GM10248 (cell line): ENCODE results near the gene ZNF207.
"Not testable (repeated sequence)": the region's sequence is repeated elsewhere in the genome, so short reads cannot be mapped to it uniquely, and the experiment has no call there.

Experiments
- CTCF ChIA-PET: fragments of 300-600 bp; sonication (Branson Sonifier 250); formaldehyde crosslinking; extraction: SDS; loops from one replicate; lab custom pipeline; 2021; ENCODE audit warnings: antibody characterized with exemption; lab: Yijun Ruan, JAX
- POLR2A ChIA-PET: fragments of 350-650 bp; sonication (Branson Sonifier 250); formaldehyde crosslinking; extraction: SDS; loops from one replicate; lab custom pipeline; 2020; ENCODE audit warnings: antibody characterized with exemption; lab: Yijun Ruan, JAX
- DNase-seq: peaks from one replicate; pipeline ENCODE4 v3.0.0; 2012; ENCODE audit errors: extremely low spot score
- CTCF ChIP-seq: IDR thresholded peaks from 2 replicates; pipeline ENCODE4 v1.5.1; 2012; ENCODE audit warnings: mild to moderate bottlenecking, low read depth; ENCODE audit errors: extremely low read depth, missing control alignments, control extremely low read depth

Gene ZNF207

DNA sequence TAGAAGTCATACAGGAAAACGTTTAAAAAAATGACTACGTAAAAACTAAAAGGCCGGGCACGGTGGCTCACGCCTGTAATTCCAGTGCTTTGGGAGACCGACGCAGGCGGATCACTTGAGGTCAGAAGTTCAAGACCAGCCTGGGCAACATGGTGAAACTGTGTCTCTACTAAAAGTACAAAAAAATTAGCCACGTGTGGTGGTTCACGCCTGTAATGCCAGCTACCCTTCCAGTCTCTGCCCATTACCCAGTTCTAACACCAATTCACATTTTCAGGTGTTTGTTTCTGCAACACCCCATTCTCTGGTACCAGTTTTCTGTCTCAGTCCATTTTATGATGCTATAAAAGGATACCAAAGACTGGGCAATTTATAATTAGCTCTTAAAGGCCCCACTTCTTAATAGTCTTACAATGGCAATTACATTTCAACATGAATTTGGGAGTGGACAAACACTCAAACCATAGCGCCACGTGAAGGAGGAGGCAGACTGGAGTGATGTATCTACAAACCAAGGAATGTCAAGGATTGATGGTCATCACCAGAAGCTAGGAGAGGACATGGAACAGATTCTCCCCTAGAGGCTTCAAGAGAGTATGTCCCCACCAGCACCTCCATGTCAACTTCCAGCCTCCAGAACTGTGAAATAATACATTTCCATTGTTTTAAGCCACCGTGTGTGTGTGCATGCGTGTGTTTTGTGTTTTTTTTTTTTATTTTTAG, 7.2 kb upstream of the ZNF207 start:
- DNase-seq: no peak
- TF ChIP-seq CTCF: no peak
- CTCF ChIA-PET: interaction anchor here (0.7 to 1.2 kb wide), 2 partner anchors 12 to 90 kb away, joined by 3 to 4 read pairs; no protein-coding TSS in a partner anchor
- POLR2A ChIA-PET: no interaction called here

- no peak for TF ChIP-seq CTCF
- no peak for DNase-seq
- ChIA-PET POLR2A (no interaction called here), CTCF (interaction anchor here (1.1 kb wide), 1 partner anchor 11 kb away, joined by 3 read pairs; no protein-coding TSS in a partner anchor)
Measured at GRCh38 chr17:32345951-32346600, 3.9 kb upstream of the ZNF207 start.

- no peak for TF ChIP-seq CTCF
- POLR2A ChIA-PET: no interaction called here
- no peak for DNase-seq
- CTCF ChIA-PET: interaction anchor here (1.4 kb wide), 1 partner anchor 13 kb away, joined by 5 read pairs; no protein-coding TSS in a partner anchor
Measured at GRCh38 chr17:32348483-32348800, 1.5 kb upstream of the ZNF207 start.

DNA sequence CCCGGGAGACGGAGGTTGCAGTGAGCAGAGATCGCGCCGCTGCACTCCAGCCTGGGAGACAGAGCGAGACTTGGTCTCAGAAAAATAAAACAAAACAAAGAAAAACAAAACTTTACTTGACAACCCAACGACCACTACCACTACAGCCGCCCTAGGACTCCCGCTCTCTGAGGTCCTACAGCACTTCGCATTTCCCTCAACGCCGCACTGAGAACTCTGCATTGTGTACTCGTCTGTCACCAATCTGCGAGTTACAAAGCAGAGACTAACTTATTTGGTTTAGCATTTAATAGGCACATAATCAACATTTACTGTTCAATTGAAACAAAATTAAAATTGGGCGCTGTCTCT, 479 bp upstream of the ZNF207 start:
- ChIA-PET POLR2A (no interaction called here), CTCF (no interaction called here)
- no peak for TF ChIP-seq CTCF
- no peak for DNase-seq

DNA sequence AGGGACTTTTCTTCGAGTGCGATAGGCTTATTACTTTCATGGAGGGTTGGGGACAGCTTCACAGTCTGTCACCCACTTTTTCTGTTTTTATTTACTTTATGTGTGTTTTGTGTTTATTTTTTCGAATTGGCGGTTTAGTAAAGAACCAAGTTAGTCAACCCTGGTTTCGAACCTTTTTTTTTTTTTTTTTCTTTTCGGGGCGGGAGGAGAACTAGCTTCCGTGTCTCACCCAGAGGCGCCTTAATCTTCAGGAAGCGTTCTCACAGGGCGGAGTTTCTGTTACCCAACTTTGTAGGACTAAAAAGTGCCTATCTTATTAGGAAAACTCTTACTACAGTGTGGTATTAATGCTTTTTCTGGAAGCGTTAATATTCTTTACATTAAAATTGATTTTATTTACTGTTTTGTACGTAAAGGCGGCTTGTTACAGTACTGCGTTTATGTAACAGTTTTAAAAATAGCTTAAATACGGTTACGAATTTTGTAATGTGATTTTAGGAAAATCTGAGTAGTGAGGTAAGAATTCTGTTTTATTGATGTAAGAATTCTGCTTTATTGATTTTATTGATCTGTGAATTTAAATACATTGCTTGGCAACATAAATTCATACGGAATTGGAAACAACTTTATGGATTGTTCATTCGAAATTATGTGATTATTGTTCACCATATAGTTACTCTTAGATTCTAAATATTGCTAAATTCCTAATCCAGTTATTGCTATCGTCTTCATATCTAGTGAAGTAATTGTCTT, 885 bp downstream of the ZNF207 start:
- ChIA-PET POLR2A (interaction anchor here (0.6 kb wide), 1 partner anchor 394 kb away, joined by 6 read pairs; no protein-coding TSS in a partner anchor), CTCF (interaction anchor here (0.9 to 1.6 kb wide), 4 partner anchors 27 to 648 kb away, joined by 3 to 4 read pairs (median 4); partner anchors contain the start of gene PSMD11)
- peak; percentile 40 for DNase-seq
- TF ChIP-seq CTCF: no peak

- CTCF ChIA-PET: interaction anchor here (2.0 kb wide), 1 partner anchor 109 kb away, joined by 4 read pairs; no protein-coding TSS in a partner anchor
- DNase-seq, POLR2A ChIA-PET: not testable (repeated sequence)
Measured at GRCh38 chr17:32352734-32353133, 2.8 kb downstream of the ZNF207 start.
